NCI-H128 (cell line): Measurements from ENCODE around the gene GLRB.
"Not testable (repeated sequence)": the region's sequence is repeated elsewhere in the genome, so short reads cannot be mapped to it uniquely, and the experiment has no call there.

Source experiments
- DNase-seq: peaks from one replicate; lab custom pipeline; 2025; ENCODE audit not compliant: unreplicated experiment; lab: John Stamatoyannopoulos, UW

Gene GLRB

GRCh38 chr4:157127571-157127970 lies 51.6 kb downstream of the GLRB start:
- no peak for DNase-seq

GRCh38 chr4:157128395-157128794 lies 52.4 kb downstream of the GLRB start:
- DNase-seq = no peak

- DNase-seq = no peak
Observed at GRCh38 chr4:157141976-157142375, 66.0 kb downstream of the GLRB start.

- no peak for DNase-seq
Observed at GRCh38 chr4:157143369-157143768, 67.4 kb downstream of the GLRB start.

- no peak for DNase-seq
Observed at GRCh38 chr4:157151711-157152110, 75.8 kb downstream of the GLRB start.

GRCh38 chr4:157165935-157166610 lies 90.1 kb downstream of the GLRB start:
- DNase-seq = no peak

GRCh38 chr4:157170321-157170720 lies 94.4 kb downstream of the GLRB start:
- DNase-seq = no peak

- no peak for DNase-seq
Observed at GRCh38 chr4:157172011-157172410, 96.1 kb downstream of the GLRB start.

GRCh38 chr4:157180268-157180667 lies 104.3 kb downstream of the GLRB start:
- DNase-seq = not testable (repeated sequence)

GRCh38 chr4:157184300-157184699 lies 108.3 kb downstream of the GLRB start:
- DNase-seq = no peak

GRCh38 chr4:157185363-157185762 lies 109.4 kb downstream of the GLRB start:
- DNase-seq = no peak

- DNase-seq = no peak
Observed at GRCh38 chr4:157195374-157195773, 119.4 kb downstream of the GLRB start.

GRCh38 chr4:157196046-157196445 lies 120.1 kb downstream of the GLRB start:
- DNase-seq = no peak

GRCh38 chr4:157204634-157205244 lies 128.8 kb downstream of the GLRB start:
- no peak for DNase-seq

GRCh38 chr4:157217708-157218107 lies 141.8 kb downstream of the GLRB start:
- no peak for DNase-seq

GRCh38 chr4:157219711-157220370 lies 143.9 kb downstream of the GLRB start:
- no peak for DNase-seq

- DNase-seq = no peak
Observed at GRCh38 chr4:157220371-157220881, 144.5 kb downstream of the GLRB start, which contains the start of gene GRIA2. Gene GRIA2, plus strand, starts transcription at chr4:157220728. Its CDS starts 315 bp downstream, at chr4:157221043.

- no peak for DNase-seq
Observed at GRCh38 chr4:157221426-157221894, 145.5 kb downstream of the GLRB start.
